GM12892 (cell line): ENCODE measurements around the gene KRTAP10-8.

Experiments used
- POLR2A ChIP-seq: IDR thresholded peaks from 2 replicates; pipeline ENCODE4 v1.6.1; 2011; ENCODE audit warnings: low read depth, low read length, control low read depth
- POLR2AphosphoS5 ChIP-seq: IDR thresholded peaks from 2 replicates; pipeline ENCODE4 v1.6.1; 2011; ENCODE audit warnings: low read depth, low read length, control low read depth
- TAF1 ChIP-seq: IDR thresholded peaks from 2 replicates; pipeline ENCODE4 v1.6.1; 2011; ENCODE audit warnings: low read depth, mild to moderate bottlenecking, control low read depth, low read length, borderline replicate concordance

GRCh38 chr21:44569861-44570517, 41.9 kb upstream of the KRTAP10-8 start:
- TF ChIP-seq POLR2A (no peak), POLR2AphosphoS5 (no peak), TAF1 (no peak)
